A549 treated with GW870086 at 1 μM for 4 hours (cell line): ENCODE measurements around the gene RRBP1. TPM values are rescaled to one million over a fixed set of nuclear protein-coding genes. Genes with fewer than 3 reads are reported as not detected.

Source experiments
- total RNA-seq: library from RNA; stranded (reverse); fragments of 200-300 nt; extraction: Qiagen RNA extraction; gene quantifications from 5 replicates; pipeline ENCODE4 v1.2.3, GENCODE V29; 2022; ENCODE audit warnings: low read depth

RRBP1 gene, protein sequence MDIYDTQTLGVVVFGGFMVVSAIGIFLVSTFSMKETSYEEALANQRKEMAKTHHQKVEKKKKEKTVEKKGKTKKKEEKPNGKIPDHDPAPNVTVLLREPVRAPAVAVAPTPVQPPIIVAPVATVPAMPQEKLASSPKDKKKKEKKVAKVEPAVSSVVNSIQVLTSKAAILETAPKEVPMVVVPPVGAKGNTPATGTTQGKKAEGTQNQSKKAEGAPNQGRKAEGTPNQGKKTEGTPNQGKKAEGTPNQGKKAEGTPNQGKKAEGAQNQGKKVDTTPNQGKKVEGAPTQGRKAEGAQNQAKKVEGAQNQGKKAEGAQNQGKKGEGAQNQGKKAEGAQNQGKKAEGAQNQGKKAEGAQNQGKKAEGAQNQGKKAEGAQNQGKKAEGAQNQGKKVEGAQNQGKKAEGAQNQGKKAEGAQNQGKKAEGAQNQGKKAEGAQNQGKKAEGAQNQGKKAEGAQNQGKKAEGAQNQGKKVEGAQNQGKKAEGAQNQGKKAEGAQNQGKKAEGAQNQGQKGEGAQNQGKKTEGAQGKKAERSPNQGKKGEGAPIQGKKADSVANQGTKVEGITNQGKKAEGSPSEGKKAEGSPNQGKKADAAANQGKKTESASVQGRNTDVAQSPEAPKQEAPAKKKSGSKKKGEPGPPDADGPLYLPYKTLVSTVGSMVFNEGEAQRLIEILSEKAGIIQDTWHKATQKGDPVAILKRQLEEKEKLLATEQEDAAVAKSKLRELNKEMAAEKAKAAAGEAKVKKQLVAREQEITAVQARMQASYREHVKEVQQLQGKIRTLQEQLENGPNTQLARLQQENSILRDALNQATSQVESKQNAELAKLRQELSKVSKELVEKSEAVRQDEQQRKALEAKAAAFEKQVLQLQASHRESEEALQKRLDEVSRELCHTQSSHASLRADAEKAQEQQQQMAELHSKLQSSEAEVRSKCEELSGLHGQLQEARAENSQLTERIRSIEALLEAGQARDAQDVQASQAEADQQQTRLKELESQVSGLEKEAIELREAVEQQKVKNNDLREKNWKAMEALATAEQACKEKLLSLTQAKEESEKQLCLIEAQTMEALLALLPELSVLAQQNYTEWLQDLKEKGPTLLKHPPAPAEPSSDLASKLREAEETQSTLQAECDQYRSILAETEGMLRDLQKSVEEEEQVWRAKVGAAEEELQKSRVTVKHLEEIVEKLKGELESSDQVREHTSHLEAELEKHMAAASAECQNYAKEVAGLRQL (N-terminal part only)
- total RNA-seq, result 126 to 154 TPM (median 144 TPM) in 5 replicates

DNA sequence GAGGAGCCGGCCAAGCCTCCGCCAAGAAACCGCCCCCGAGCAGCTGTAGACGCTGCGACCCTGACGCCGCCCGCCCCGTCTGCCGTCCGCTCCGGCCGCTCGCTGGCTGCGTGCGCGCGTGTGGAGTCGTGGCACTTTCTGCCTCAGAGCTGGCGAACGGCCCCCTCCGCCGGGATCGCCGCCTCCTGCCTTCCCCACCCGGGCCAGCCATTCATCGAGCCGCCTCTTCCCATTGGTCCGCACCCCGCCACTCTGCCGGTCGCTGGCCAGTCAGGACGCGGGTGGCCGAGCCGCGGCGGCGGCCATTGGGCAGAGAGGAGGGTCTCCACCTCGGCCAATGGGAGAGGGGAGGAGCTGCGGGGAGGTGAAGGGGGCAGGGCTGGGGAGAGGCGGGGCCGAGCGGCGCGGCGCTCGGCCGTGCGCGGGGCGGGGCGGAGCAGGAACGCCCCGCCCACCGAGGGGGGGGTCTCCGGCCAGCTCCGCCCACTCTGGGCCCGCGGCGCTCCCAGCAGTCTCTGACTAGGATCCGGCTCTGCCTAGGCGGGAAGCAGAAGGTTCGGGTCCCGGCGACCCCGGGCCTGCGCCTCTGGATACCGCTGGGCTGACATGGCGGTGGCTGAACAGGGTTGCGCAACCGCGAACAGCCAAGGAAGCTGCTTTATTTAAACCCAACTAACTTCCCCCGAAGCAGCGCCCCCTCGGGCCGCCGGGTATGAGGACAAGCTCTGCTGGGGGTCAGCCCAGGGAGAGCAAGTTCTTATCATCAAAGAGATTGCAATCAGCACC, at the start of gene RRBP1:
Gene RRBP1 (minus strand): TSS at position 140 of the 786 bp plus-strand sequence. CDS start 21,735 bp downstream, outside the sequence.

DNA sequence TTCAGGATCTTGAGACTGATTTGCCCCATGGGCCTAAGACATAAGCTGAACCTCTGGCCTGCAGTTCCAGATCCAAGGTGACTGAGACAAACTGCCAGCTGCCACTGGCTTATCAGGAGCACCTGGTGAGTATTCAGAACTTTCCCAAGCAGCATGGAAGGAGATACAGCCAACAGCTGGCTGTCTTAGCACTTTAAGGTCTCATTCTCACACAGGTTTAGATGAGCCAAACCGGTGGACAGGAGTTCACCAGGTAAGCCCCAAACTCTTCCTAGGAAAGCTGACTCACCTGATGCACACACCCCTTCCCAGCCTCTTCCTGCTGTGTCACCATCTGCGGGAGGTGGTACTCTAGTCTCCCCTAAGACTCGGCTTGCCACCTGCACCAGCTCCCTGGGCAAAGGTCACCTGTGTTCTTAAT, 17.9 kb upstream of the RRBP1 start, which contains the start of gene BANF2:
Gene BANF2 (plus strand): TSS at position 36 of the 421 bp plus-strand sequence. CDS start 25,060 bp downstream, outside the sequence.

DNA sequence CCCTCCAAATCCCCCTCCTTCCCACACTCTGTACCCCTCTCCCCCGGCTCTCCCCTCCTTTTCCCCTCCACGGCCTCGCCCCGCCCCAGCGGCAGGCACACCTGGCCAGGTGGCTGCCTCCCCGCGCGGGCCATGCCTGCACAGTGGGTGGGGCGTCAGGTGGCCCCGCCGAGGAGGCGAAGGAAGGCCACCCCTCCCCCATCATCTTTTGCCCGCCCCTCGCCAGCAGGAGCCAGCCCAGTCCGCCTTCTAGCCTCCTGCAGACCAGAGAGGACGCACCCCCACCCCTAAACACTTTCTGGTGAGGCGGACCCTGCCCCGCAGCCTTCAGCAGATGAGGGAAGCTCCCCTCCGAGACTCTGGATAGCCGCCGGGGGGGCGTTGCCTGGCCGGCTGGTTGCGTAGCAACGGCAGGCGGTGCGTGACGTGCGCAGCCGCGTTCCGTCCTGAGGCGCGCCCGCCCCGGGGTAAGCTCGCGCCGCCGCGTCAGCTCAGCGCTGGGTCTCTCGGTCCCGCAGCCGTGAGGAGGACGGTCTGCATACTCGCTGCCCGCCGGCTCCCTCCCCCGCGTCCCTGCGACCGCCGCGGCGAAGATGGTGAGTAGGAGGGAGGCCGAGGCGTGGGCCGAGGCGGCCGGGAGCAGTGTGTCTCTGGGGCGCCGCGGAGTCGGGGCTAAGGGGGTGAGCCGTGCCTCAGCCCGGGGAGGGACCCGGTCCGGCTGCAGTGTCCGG, 112.3 kb downstream of the RRBP1 start, which contains the start of gene DSTN:
Gene DSTN (plus strand): TSS at position 460 of the 731 bp plus-strand sequence. CDS start 134 bp downstream, at position 594.

Other genes with a start within 250 kb of the RRBP1 start
- 3.5 to 4.5 TPM (median 4.0 TPM) in 5 replicates for gene BFSP1, start 150.9 kb downstream of the RRBP1 start, total RNA-seq
- gene DSTN, start 112.2 kb downstream of the RRBP1 start, total RNA-seq, result 672 to 806 TPM (median 733 TPM) in 5 replicates
- not detected in 5 replicates for gene BANF2, start 17.7 kb upstream of the RRBP1 start, total RNA-seq